Right atrium auricular region (tissue), 2 donors: ENCODE results near the gene DRAM1. TPM values are rescaled to one million over a fixed set of nuclear protein-coding genes. Genes with fewer than 3 reads are reported as not detected.

Experiments used
- DNase-seq: peaks from one replicate; pipeline ENCODE4 v3.0.0-alpha.2; 2019; ENCODE audit warnings: low spot score
- H3K27ac ChIP-seq, 2 donors: fragments of 200-600 bp; sonication (generic); 1 replicate in 1 of 2; 2 replicates in 1 of 2; pipeline ENCODE4 v1.5.1; 2016 to 2019
- H3K27me3 ChIP-seq, 2 donors: fragments of 200-600 bp; sonication (generic); one replicate each; pipeline versions ENCODE4 v1.5.1 to v1.6.0; 2017 to 2019
- H3K36me3 ChIP-seq: fragments of 200-600 bp; sonication (generic); one replicate; pipeline ENCODE4 v1.5.1; 2016
- H3K4me1 ChIP-seq, 2 donors: fragments of 200-600 bp; sonication (generic); one replicate each; pipeline versions ENCODE4 v1.5.1 to v1.6.0; 2017 to 2019
- H3K4me3 ChIP-seq, 2 donors: fragments of 200-600 bp; sonication (generic); 1 replicate in 1 of 2; 2 replicates in 1 of 2; pipeline ENCODE4 v1.5.1; 2017 to 2019; ENCODE audit warnings: mild to moderate bottlenecking in 1 of 2, moderate library complexity in 1 of 2
- H3K9me3 ChIP-seq, 2 donors: fragments of 200-600 bp; sonication (generic); one replicate each; pipeline ENCODE4 v1.5.1; 2019
- total RNA-seq, 2 donors: library from RNA; depleted of rRNA; stranded (reverse); fragments of >200 nt; gene quantifications; one replicate each; pipeline ENCODE4 v1.1.0, GENCODE V29; 2016
- TF ChIP-seq, protein P1 (sequence below), 2 donors: fragments of 200-600 bp; sonication (generic); IDR thresholded peaks; one replicate each; pipeline ENCODE4 v1.5.1; 2019; ENCODE audit warnings: antibody characterized with exemption in 2 of 2

Gene DRAM1
- total RNA-seq, 2 donors from 2014 or later = 3.9 to 12.7 TPM

DNA sequence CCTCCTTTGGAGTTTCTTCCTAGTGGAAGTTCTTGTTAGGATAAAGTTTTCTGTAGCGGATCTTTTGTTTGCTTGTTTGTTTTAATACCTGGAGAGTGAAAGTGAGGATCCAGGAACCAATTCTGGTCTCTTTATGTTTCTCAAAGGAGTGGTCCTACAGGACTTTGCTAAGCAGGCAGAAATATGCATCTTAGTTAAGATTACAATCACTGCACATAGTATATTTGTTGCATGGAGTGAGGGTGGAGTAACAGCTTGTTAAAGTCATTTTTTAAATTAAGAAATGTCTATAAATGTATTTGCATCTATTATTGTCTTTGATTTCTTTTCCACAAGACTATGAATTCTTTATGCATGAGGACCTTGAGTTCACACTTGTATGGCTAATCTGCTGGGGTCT lies 76.7 kb downstream of the DRAM1 start:
- H3K27me3 ChIP-seq = no peaks in the 10 kb centered on the region
- peaks cover 0 to 1% of the 10 kb centered on the region in 2 donors for H3K9me3 ChIP-seq
- no peak for DNase-seq
- no peak overlapping the region for H3K27ac ChIP-seq
- TF ChIP-seq, protein P1, sequence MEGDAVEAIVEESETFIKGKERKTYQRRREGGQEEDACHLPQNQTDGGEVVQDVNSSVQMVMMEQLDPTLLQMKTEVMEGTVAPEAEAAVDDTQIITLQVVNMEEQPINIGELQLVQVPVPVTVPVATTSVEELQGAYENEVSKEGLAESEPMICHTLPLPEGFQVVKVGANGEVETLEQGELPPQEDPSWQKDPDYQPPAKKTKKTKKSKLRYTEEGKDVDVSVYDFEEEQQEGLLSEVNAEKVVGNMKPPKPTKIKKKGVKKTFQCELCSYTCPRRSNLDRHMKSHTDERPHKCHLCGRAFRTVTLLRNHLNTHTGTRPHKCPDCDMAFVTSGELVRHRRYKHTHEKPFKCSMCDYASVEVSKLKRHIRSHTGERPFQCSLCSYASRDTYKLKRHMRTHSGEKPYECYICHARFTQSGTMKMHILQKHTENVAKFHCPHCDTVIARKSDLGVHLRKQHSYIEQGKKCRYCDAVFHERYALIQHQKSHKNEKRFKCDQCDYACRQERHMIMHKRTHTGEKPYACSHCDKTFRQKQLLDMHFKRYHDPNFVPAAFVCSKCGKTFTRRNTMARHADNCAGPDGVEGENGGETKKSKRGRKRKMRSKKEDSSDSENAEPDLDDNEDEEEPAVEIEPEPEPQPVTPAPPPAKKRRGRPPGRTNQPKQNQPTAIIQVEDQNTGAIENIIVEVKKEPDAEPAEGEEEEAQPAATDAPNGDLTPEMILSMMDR (IDR thresholded peaks at IDR 0.05) = no peak
- no peaks in the 10 kb centered on the region for H3K4me1 ChIP-seq
- H3K36me3 ChIP-seq = no peaks in the 10 kb centered on the region
- no peak overlapping the region for H3K4me3 ChIP-seq

DNA sequence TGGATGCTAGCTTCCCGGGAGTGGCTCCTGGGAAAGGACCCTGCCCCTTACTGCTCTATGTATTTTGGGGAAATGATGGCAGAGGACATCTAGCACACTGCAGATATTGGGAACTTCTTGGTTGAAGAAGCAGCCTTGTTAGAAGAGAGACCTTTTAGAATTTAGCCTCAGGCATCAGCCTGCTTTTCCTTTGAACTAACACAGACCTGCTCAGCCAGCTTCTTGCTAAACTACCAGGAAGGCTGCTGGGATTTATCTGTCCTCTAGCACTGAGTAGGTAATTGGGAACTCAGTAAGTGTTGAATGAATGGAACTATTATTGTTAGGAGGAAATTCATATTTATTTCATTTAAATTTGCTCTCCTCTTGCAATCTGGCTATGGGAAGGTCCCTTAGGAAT lies 77.3 kb downstream of the DRAM1 start:
- Histone ChIP-seq H3K27ac (no peak overlapping the region), H3K4me1 (no peaks in the 10 kb centered on the region), H3K4me3 (no peak overlapping the region), H3K9me3 (peaks cover 0 to 7% of the 10 kb centered on the region in 2 donors), H3K27me3 (no peaks in the 10 kb centered on the region), H3K36me3 (no peaks in the 10 kb centered on the region)
- DNase-seq = no peak
- TF ChIP-seq, protein P1 (IDR thresholded peaks at IDR 0.05) = no peak

- Histone ChIP-seq H3K27me3 (no peaks in the 10 kb centered on the region), H3K36me3 (no peaks in the 10 kb centered on the region), H3K4me3 (no peak overlapping the region), H3K4me1 (no peaks in the 10 kb centered on the region), H3K9me3 (peaks cover 0 to 7% of the 10 kb centered on the region in 2 donors), H3K27ac (no peak overlapping the region)
- no peak for DNase-seq
- TF ChIP-seq, protein P1 (IDR thresholded peaks at IDR 0.05) = no peak
Observed at GRCh38 chr12:101957252-101957959, 80.0 kb downstream of the DRAM1 start.

- Histone ChIP-seq H3K4me3 (no peak overlapping the region), H3K36me3 (no peaks in the 10 kb centered on the region), H3K27me3 (no peaks in the 10 kb centered on the region), H3K9me3 (peaks cover 0 to 7% of the 10 kb centered on the region in 2 donors), H3K27ac (no peak overlapping the region), H3K4me1 (no peaks in the 10 kb centered on the region)
- TF ChIP-seq, protein P1 (IDR thresholded peaks at IDR 0.05) = no peak
- DNase-seq = no peak
Observed at GRCh38 chr12:101959607-101960006, 82.2 kb downstream of the DRAM1 start.

DNA sequence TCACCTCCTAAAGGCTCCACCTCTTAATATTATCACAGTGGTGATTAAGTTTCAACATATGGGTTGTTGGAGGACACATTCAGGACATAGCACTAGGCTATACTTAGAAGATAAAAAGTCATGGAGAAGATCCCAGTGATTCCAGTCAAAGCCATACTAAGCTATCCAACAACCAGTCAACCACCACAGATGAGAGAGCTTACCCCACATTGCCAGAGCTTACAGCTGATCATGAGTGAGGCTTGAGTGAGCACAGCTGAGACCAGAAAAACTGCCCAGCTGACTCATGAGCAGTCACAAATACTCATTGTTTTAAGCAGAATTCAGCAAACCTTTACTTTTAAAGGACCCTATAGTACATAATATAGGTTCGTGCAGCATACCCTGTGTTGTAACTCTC lies 85.1 kb downstream of the DRAM1 start:
- Histone ChIP-seq H3K27me3 (no peaks in the 10 kb centered on the region), H3K4me3 (no peak overlapping the region), H3K9me3 (peaks cover 0 to 7% of the 10 kb centered on the region in 2 donors), H3K4me1 (no peaks in the 10 kb centered on the region), H3K36me3 (no peaks in the 10 kb centered on the region), H3K27ac (no peak overlapping the region)
- TF ChIP-seq, protein P1 (IDR thresholded peaks at IDR 0.05) = no peak
- no peak for DNase-seq

DNA sequence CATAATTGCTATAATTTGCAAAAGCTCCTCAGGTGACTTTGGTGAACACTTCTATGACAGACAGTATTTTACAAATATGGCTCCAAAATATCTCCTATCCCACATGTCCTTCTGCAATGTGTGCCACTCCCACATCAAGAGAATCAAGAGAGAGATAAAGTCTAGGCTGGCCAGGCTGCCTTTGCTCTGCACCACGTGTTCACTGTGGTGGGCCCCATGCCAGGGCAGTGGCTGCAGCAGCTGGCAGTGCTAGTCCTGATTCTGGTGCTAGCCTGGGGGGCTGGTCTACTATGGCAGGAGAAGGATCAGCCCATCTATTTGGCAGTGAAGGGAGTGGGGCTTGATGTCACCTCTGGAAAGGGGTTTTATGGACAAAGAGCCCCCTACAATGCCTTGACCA lies 86.3 kb downstream of the DRAM1 start:
- Histone ChIP-seq H3K36me3 (no peaks in the 10 kb centered on the region), H3K9me3 (peaks cover 0 to 7% of the 10 kb centered on the region in 2 donors), H3K4me3 (no peak overlapping the region), H3K27ac (no peak overlapping the region), H3K27me3 (no peaks in the 10 kb centered on the region), H3K4me1 (no peaks in the 10 kb centered on the region)
- TF ChIP-seq, protein P1 (IDR thresholded peaks at IDR 0.05) = no peak
- no peak for DNase-seq
